ENCODE data around the gene MAP1S. TPM values are rescaled to one million over a fixed set of nuclear protein-coding genes. Genes with fewer than 3 reads are reported as not detected.

Gene MAP1S
- total and polyA plus RNA-seq, 2 experiments from 2014 or later: 7.7 to 37.1 TPM

GRCh38 chr19:17761148-17761547 lies 41.9 kb downstream of the MAP1S start:
- Histone ChIP-seq H4K20me1 (ENCODE audit: insufficient read depth, poor library complexity, severe bottlenecking) (no peaks in the 10 kb centered on the region), H3K36me3 (replicated peaks; ENCODE audit: insufficient read depth, low read depth) (no peaks in the 10 kb centered on the region), H3K4me2 (no peak overlapping the region), H3K4me1 (ENCODE audit: insufficient read depth) (no peaks in the 10 kb centered on the region), H3K9me2 (replicated peaks; ENCODE audit: insufficient read depth) (no peaks in the 10 kb centered on the region), H3K9me3 (ENCODE audit: low read depth) (no peaks in the 10 kb centered on the region), H3K4me3 (no peak overlapping the region), H3K79me2 (no peaks in the 10 kb centered on the region), H3K27me3 (no peaks in the 10 kb centered on the region), H3K27ac (no peak overlapping the region), H2AFZ (no peak overlapping the region)
- WGBS (ENCODE audit: low lambda C conversion rate, missing lambda C conversion rate): 86% methylated on average over 4 of the region's 4 CpGs
- no peak for DNase-seq (ENCODE audit: low spot score)
- TF ChIP-seq, protein P1, sequence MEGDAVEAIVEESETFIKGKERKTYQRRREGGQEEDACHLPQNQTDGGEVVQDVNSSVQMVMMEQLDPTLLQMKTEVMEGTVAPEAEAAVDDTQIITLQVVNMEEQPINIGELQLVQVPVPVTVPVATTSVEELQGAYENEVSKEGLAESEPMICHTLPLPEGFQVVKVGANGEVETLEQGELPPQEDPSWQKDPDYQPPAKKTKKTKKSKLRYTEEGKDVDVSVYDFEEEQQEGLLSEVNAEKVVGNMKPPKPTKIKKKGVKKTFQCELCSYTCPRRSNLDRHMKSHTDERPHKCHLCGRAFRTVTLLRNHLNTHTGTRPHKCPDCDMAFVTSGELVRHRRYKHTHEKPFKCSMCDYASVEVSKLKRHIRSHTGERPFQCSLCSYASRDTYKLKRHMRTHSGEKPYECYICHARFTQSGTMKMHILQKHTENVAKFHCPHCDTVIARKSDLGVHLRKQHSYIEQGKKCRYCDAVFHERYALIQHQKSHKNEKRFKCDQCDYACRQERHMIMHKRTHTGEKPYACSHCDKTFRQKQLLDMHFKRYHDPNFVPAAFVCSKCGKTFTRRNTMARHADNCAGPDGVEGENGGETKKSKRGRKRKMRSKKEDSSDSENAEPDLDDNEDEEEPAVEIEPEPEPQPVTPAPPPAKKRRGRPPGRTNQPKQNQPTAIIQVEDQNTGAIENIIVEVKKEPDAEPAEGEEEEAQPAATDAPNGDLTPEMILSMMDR (IDR thresholded peaks at IDR 0.05; ENCODE audit: poor library complexity): no peak
- TF ChIP-seq EZH2 (IDR thresholded peaks at IDR 0.05; ENCODE audit: borderline replicate concordance) (no peak), EZH2phosphoT487 (IDR thresholded peaks at IDR 0.05; ENCODE audit: low read depth, severe bottlenecking, unreplicated experiment) (no peak)

- no peak for DNase-seq (ENCODE audit: low spot score)
- no peaks in the 10 kb centered on the region for H3K9me2 ChIP-seq (replicated peaks; ENCODE audit: insufficient read depth)
- H3K4me1 ChIP-seq (ENCODE audit: insufficient read depth): no peaks in the 10 kb centered on the region
- no peak overlapping the region for H3K4me2 ChIP-seq
- H3K27me3 ChIP-seq: no peaks in the 10 kb centered on the region
- H2AFZ ChIP-seq: no peak overlapping the region
- TF ChIP-seq EZH2phosphoT487 (IDR thresholded peaks at IDR 0.05; ENCODE audit: low read depth, severe bottlenecking, unreplicated experiment) (no peak), EZH2 (IDR thresholded peaks at IDR 0.05; ENCODE audit: borderline replicate concordance) (no peak)
- TF ChIP-seq, protein P1 (IDR thresholded peaks at IDR 0.05; ENCODE audit: poor library complexity): no peak
- H3K79me2 ChIP-seq: no peaks in the 10 kb centered on the region
- no peaks in the 10 kb centered on the region for H3K36me3 ChIP-seq (replicated peaks; ENCODE audit: insufficient read depth, low read depth)
- no peaks in the 10 kb centered on the region for H4K20me1 ChIP-seq (ENCODE audit: insufficient read depth, poor library complexity, severe bottlenecking)
- no peak overlapping the region for H3K27ac ChIP-seq
- 58% methylated on average over 17 of the region's 17 CpGs for WGBS (ENCODE audit: low lambda C conversion rate, missing lambda C conversion rate)
- no peaks in the 10 kb centered on the region for H3K9me3 ChIP-seq (ENCODE audit: low read depth)
- no peak overlapping the region for H3K4me3 ChIP-seq
Observed at GRCh38 chr19:17762505-17763229, 43.4 kb downstream of the MAP1S start.

GRCh38 chr19:17764348-17764747 lies 45.1 kb downstream of the MAP1S start:
- no peaks in the 10 kb centered on the region for H3K9me3 ChIP-seq (ENCODE audit: low read depth)
- H3K4me3 ChIP-seq: no peak overlapping the region
- no peak overlapping the region for H3K4me2 ChIP-seq
- WGBS (ENCODE audit: low lambda C conversion rate, missing lambda C conversion rate): 93% methylated on average over 7 of the region's 7 CpGs
- no peaks in the 10 kb centered on the region for H3K4me1 ChIP-seq (ENCODE audit: insufficient read depth)
- H2AFZ ChIP-seq: no peak overlapping the region
- H3K27me3 ChIP-seq: no peaks in the 10 kb centered on the region
- no peaks in the 10 kb centered on the region for H3K9me2 ChIP-seq (replicated peaks; ENCODE audit: insufficient read depth)
- TF ChIP-seq EZH2 (IDR thresholded peaks at IDR 0.05; ENCODE audit: borderline replicate concordance) (no peak), EZH2phosphoT487 (IDR thresholded peaks at IDR 0.05; ENCODE audit: low read depth, severe bottlenecking, unreplicated experiment) (no peak)
- TF ChIP-seq, protein P1 (IDR thresholded peaks at IDR 0.05; ENCODE audit: poor library complexity): no peak
- H3K79me2 ChIP-seq: no peaks in the 10 kb centered on the region
- no peaks in the 10 kb centered on the region for H3K36me3 ChIP-seq (replicated peaks; ENCODE audit: insufficient read depth, low read depth)
- no peak for DNase-seq (ENCODE audit: low spot score)
- no peak overlapping the region for H3K27ac ChIP-seq
- no peaks in the 10 kb centered on the region for H4K20me1 ChIP-seq (ENCODE audit: insufficient read depth, poor library complexity, severe bottlenecking)
